GM18498 (cell line): ENCODE measurements around the gene ENPP6.

Source experiments
- ATAC-seq: cut with Tn5 transposase; IDR thresholded peaks from one replicate; pipeline ENCODE4 v1.9.1; 2021; ENCODE audit warnings: mild to moderate bottlenecking, moderate library complexity; ENCODE audit not compliant: unreplicated experiment

ENPP6 gene

DNA sequence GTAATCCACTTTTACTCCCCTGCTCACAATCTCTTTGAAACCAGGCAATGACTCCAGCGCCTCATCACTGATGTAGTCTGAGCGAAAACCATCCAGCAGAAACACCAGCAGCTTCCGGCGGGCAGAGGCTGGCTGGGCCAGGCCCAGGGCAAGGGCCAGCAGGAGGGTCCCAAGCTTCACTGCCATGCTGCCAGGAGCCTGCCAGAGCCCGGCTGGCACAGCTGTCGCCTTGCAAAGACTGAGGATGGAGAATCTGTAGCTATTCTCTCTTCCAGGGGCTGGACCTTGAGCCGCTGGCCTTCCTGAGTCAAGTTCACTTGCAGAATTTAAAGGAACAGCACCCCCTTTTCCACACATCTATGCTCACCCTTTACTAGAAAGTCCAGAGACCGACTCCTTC is at the start of gene ENPP6:
TSS of gene ENPP6 (minus strand) at position 240 of the 400 bp plus-strand sequence. CDS start at position 186, 54 bp downstream.
- ATAC-seq, result no peak

- ATAC-seq, result no peak
Measured at GRCh38 chr4:184267206-184267608, 49.5 kb upstream of the ENPP6 start.

- ATAC-seq, result no peak
Measured at GRCh38 chr4:184265546-184266351, 48.1 kb upstream of the ENPP6 start.

DNA sequence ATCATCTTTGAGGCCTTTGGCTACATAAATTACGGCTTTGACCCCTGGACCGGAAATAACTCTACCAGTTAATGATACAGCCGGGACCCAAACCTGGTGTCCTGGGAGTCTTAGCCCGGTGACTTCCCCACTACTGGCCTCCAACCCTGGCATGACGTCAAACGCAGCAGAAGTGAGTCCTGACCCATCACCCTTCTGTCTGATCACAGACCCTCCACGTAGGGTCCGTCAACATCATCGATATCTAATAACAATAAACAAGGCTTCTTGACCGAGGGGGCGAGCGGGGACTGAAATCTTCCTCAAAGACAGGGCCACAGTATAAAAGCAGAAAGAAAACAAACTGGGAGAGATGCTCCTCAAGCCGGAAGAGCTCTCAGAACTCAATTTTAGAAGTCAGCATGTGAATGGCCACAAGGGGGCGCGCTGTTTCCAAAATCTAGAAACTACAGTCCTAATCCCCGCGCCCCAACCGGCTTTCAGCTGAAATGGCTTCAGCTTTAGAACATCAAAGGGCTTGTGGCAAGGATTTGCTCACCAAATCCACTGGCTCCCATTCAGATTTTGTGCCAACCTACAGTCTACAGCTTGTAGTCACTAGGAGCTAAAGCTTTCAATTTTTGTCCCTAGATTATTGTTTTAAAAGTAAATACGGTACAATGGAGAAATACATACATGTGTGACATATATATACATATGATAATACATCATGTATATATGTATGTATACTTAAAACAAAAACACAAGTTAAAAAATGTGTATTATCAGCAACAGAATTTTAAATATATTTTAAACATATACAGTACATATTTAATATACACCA is 46.4 kb upstream of the ENPP6 start:
- peak; percentile 31 for ATAC-seq

- no peak for ATAC-seq
Measured at GRCh38 chr4:184263461-184263860, 45.8 kb upstream of the ENPP6 start.

DNA sequence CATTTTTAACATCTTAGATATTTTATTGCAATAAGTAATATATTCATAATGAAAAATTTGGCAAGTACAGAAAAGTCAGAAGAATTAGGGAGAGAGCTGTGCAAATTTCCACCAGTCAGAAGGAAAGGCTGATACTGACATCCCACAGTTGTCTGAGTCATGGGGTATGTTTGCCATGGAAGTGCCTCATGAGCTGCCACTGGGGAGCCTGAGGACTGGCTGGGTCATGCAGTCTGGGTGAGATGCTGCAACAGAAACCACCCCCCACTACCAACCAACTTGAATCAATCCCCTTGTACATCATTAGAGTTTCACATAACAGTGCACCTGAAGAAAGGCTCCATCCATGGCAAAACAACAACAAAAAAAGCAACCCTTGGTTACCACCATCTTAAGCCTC is 45.2 kb upstream of the ENPP6 start:
- no peak for ATAC-seq

DNA sequence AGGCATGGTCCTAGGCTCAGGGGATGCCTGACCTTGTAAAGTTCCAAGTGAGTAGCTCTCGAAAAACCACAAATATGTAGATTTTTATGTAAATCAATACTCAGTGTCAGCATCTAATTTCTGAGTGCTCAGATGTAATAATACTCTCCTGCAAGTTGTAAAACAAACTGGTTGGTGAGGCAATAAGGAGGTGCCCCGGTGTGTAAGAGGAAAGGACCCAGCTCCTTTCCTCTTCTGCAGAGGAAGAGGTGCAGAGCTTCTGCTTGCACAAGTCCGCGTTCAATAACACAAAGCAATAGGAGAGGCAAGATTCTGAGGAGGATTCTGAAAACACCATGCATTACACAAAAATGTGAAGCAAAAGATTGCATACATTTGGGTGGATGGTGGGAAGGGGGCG is 43.6 kb upstream of the ENPP6 start:
- ATAC-seq, result no peak

- no peak for ATAC-seq
Measured at GRCh38 chr4:184259866-184260265, 42.2 kb upstream of the ENPP6 start.

GRCh38 chr4:184259081-184259480 is 41.4 kb upstream of the ENPP6 start:
- ATAC-seq, result no peak

- ATAC-seq, result no peak
Measured at GRCh38 chr4:184255871-184256642, 38.4 kb upstream of the ENPP6 start.

DNA sequence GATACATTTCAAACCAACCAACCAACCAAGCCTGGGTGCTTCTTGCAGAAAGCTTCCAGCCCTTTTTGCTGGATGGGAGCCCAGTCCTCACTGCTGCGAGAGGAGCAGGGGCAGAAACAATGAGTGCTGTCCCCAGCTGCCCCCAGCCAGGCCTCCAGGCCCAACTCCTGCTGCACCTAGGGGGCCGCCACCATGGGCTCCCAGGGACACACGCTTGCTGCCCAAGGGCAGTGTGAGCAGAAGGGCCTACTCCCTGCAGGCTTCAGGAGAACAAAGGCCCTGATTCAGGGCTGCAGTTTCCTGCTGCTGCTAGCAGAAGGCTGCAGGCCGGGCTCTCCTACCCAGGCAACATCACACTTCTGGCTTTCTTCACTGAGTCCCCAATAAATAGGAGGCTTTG is 37.7 kb upstream of the ENPP6 start:
- ATAC-seq, result no peak

DNA sequence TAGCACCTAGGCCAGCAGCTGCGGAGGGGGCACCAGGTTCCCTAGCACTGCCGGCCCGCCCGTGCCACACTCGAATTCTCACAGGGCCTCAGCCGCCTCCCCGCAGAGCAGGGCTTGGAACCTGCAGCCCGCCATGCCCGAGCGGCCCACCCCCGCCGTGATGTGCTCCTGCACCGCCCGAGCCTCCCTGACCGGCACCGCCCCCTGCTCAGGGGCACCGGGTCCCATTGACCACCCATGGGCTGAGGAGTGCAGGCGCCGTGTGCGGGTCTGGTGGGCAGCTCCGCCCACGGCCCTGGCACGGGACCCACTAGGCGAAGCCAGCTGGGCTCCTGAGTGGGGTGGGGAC is 35.4 kb upstream of the ENPP6 start:
- ATAC-seq, result no peak

DNA sequence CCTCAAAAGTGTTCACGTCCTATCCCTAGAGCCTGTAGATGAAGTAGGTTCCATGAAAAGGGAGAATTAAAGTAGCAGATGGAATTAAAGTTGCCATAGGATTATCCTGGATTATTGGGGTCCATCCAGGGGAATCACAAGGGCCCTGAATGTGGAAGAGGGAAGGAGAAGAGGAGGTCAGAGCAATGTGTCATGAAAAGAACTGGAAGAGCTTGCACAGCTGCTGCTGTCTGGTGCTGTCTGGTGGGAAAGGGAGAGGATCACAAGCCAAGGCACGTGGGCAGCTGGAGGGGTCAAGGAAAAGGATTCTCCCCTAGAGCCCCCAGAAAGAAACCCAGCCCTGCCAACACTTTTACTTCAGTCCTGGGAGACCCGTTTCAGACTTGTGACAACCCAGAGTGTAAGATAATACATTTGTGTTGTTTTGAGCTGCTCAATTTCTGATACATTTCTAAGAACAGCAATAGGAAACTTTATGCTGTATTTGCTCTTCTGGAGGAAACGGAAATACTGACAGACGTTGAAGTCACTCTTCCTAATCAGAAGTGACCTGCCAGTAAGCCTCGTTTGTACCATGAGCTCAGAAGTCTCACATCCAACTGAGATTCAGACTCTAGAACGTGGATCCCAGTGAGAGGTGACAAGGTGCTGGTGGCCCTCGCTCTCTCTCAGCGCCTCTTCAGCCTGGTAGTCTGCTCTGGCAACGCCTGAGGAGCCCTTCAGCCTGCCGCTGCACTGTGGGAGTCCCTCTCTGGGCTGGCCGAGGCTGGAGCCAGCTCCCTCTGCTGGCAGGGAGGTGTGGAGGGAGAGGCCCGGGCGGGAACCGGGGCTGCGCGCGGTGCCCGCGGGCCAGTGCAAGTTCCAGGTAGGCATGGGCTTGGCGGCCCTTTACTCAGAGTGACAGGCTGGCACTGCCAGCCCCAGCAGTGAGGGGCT is 34.7 kb upstream of the ENPP6 start:
- ATAC-seq, result no peak

GRCh38 chr4:184251670-184251980 is 34.0 kb upstream of the ENPP6 start:
- no peak for ATAC-seq

DNA sequence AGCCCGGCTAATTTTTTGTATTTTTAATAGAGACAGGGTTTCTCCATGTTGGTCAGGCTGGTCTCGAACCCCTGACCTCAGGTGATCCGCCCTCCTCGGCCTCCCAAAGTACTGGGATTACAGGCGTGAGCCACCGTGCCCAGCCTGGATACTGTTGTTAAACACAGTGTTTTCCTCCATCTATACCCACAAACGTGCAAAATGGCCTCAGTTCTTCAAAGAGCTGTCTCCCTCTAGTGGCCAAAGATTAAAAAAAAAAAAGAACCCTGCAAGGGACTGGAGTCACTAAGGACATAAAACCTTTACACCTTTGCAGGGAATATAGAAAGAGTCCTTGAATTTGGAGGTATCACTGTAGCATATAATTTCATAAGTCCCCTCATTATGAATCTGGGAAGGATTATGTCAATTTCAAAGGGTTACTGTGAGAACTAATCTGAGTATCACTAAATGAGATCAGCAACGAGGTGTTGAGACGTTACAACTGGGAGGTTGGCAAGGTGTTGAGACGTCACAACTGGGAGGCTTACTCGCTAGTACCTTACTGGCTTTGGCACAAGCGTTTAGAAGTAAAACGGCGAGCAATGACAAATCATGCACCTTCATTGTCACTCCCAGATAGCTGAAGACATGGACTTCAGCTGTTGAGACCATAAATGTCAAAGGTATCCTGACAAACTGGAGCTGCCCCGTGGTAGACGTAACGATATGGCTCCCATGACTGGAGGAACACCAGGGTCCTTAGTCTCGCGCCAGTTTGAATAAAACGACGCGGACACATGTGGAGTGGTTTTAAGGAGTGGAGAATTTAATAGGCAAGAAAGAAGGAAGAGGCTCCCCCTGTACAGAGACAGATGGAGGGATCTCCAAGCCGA is 33.4 kb upstream of the ENPP6 start:
- ATAC-seq, result peak; percentile 52

DNA sequence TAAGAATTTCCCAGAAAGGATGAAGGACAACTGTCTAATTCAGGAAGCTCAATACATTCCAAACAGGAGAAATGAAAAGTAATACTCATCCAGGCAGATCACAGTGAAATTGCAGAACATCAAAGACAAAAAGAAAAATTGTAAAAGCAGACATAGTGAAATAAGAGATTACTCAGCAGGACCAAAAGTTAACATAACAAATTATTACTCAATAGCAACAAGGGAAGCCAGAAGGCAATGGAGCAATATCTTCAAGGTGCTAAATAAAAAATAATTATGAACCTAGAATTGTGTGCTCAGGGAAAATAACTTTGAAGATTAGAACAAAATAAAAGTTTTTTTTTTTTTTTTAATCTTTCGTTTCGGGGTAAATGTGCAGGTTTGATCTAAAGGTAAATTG is 30.5 kb upstream of the ENPP6 start:
- ATAC-seq, result no peak

DNA sequence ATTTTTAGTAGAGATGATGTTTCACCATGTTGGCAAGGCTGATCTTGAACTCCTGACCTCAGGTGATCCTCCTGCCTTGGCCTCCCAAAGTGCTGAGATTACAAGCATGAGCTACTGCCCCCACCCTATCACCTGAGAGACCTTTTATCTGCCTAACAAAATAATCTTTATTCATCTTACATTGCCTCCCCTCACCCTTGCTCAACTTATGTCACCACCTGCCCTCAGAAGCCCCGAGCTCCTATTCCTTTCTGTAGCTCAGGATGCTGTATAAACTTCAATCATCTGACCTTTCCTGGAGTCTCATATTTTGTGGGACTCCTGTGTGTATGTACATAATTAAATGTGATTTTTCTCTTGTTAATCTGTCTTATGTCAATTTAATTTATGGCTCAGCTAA is 29.7 kb upstream of the ENPP6 start:
- no peak for ATAC-seq

DNA sequence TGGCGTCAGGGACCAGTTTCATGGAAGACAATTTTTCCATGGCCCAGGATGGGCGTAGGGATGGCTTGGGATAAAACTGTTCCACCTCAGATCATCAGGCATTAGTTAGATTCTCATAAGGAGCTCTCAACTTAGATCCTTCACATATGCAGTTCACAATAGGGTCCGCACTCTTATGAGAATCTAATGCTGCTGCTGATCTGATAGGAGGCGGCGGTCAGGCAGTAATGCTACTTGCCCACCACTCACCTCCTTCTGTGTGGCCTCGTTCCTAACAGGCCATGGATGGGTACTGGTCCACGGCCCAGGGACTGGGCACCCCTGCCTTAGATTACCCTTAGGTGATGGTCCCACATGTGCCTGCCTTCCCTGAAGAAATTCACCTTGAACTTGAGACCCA is 28.8 kb upstream of the ENPP6 start:
- no peak for ATAC-seq

- ATAC-seq, result no peak
Measured at GRCh38 chr4:184238072-184238745, 20.5 kb upstream of the ENPP6 start.
